SK-N-SH (cell line): ENCODE data around the gene TVP23C.
"Not testable (repeated sequence)": the region's sequence is repeated elsewhere in the genome, so short reads cannot be mapped to it uniquely, and the experiment has no call there.

Experiments
- CTCF ChIP-seq: fragments of 200-600 bp; sonication (generic); IDR thresholded peaks from 2 replicates; pipeline ENCODE4 v1.6.1; 2017; ENCODE audit warnings: antibody characterized with exemption, mild to moderate bottlenecking, moderate library complexity
- ELF1 ChIP-seq: IDR thresholded peaks from 2 replicates; pipeline ENCODE4 v1.4.0; 2012
- EP300 ChIP-seq, 2 experiments: IDR thresholded peaks; 2 replicates each; pipeline versions ENCODE4 v1.4.0 to v1.6.1; 2012; ENCODE audit warnings: borderline replicate concordance in 1 of 2, low read depth in 1 of 2, low read length in 1 of 2
- EZH2phosphoT487 ChIP-seq: fragments of 200-600 bp; sonication (generic); IDR thresholded peaks from 2 replicates; pipeline ENCODE4 v1.6.1; 2017; ENCODE audit warnings: low read depth, mixed run types, mild to moderate bottlenecking, antibody characterized with exemption, moderate library complexity, borderline replicate concordance
- FOXJ3 ChIP-seq: sonication (generic); formaldehyde crosslinking; IDR thresholded peaks from 2 replicates; pipeline ENCODE4 v1.5.1; 2020; ENCODE audit warnings: mild to moderate bottlenecking, missing genetic modification reagents
- GABPA ChIP-seq: IDR thresholded peaks from 2 replicates; pipeline ENCODE4 v1.4.0; 2012; ENCODE audit warnings: low read depth, mild to moderate bottlenecking
- GATA2 ChIP-seq: sonication (generic); formaldehyde crosslinking; IDR thresholded peaks from 2 replicates; pipeline ENCODE4 v1.5.0; 2020; ENCODE audit warnings: mild to moderate bottlenecking, missing genetic modification reagents
- JUND ChIP-seq: IDR thresholded peaks from 2 replicates; pipeline ENCODE4 v1.4.0; 2012
- MAX ChIP-seq: IDR thresholded peaks from 2 replicates; pipeline ENCODE4 v1.4.0; 2012; ENCODE audit warnings: low read depth
- POLR2AphosphoS5 ChIP-seq: IDR thresholded peaks from 2 replicates; pipeline ENCODE4 v1.6.1; 2012; ENCODE audit warnings: low read depth, low read length
- RAD21 ChIP-seq: IDR thresholded peaks from 2 replicates; pipeline ENCODE4 v1.6.1; 2012; ENCODE audit warnings: mild to moderate bottlenecking, low read length
- RFX5 ChIP-seq: IDR thresholded peaks from 2 replicates; pipeline ENCODE4 v1.6.1; 2012; ENCODE audit warnings: mild to moderate bottlenecking, improper control_type of control experiment, low read length
- TEAD4 ChIP-seq: IDR thresholded peaks from 2 replicates; pipeline ENCODE4 v1.4.0; 2012; ENCODE audit warnings: mild to moderate bottlenecking, borderline replicate concordance; ENCODE audit not compliant: insufficient read depth

GRCh38 chr17:15557334-15557832 lies 5.9 kb downstream of the TVP23C start:
- TF ChIP-seq CTCF; POLR2AphosphoS5; ELF1; RAD21; JUND; EZH2phosphoT487; FOXJ3; GABPA; GATA2 (CRISPR knock-in tag); EP300 (IDR thresholded peaks at IDR 0.05; ENCODE audit: borderline replicate concordance in 1 of 2, low read depth in 1 of 2, low read length in 1 of 2); RFX5; TEAD4; MAX: not testable (repeated sequence)
